HG03457 (cell line): Measurements from ENCODE around the gene PRELP.
"Not testable (repeated sequence)": the region's sequence is repeated elsewhere in the genome, so short reads cannot be mapped to it uniquely, and the experiment has no call there.

Source experiments
- ATAC-seq: cut with Tn5 transposase; IDR thresholded peaks from one replicate; pipeline ENCODE4 v1.9.1; 2021; ENCODE audit warnings: moderate number of reproducible peaks; ENCODE audit not compliant: unreplicated experiment

PRELP gene

GRCh38 chr1:203504400-203505250 is 29.0 kb downstream of the PRELP start:
- ATAC-seq = no peak

GRCh38 chr1:203505526-203506204 is 30.1 kb downstream of the PRELP start:
- no peak for ATAC-seq

DNA sequence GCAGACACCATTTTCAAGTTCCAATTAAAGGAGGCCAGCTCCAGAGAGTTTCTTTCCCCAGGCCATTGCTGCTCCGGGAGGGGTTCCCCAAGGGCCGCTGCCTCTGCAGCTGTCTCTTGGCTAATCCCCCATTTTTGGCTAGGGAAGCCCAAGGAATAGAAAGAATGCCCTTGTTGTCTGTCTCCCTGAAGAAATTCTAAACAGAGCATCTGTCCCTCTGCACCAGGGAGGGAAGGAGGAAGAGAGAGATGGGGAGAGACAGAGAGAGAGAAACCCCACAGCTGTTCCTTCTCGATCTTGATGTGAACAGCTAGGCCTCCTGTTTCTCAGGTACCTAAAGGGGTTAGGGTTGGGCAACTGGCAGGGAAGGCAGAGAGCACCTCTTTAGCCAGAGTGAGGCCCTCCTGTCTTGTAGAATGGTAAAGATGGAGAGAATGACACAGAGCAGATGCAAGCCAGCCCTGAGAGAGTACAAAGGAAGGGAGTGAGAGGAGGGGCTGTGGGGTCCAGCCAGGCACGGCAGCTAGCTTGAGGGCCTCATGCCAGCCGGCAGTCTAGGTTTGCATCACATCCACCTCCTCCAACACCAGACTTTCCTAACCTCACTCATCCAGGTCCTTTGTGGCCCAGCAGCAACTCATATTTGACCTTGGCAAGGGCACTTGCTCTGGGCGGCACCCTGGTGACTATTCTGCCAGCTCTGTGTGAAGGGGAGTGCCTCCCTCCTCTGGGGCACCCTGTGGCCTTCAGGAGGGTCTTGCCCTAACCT is 31.4 kb downstream of the PRELP start:
- no peak for ATAC-seq

DNA sequence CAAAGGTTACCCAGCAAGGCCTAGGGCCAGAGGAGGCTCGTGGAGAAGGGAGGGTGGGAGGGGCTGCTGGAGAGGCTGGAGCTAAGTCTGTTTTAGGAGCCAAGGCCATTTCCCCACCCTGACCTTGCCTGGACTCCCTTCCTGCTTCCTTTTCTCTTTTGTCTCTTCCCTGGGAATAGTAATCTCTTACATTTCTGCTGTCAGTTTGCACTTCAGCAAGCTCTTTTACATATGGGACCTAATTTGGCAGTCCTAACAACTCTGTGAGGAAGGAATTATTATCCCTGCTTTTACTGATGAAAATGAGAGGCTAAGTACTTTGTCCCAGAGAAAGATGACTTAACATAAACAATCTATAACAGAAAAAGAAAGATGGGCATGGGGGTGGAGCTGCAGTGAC is 32.2 kb downstream of the PRELP start:
- no peak for ATAC-seq

DNA sequence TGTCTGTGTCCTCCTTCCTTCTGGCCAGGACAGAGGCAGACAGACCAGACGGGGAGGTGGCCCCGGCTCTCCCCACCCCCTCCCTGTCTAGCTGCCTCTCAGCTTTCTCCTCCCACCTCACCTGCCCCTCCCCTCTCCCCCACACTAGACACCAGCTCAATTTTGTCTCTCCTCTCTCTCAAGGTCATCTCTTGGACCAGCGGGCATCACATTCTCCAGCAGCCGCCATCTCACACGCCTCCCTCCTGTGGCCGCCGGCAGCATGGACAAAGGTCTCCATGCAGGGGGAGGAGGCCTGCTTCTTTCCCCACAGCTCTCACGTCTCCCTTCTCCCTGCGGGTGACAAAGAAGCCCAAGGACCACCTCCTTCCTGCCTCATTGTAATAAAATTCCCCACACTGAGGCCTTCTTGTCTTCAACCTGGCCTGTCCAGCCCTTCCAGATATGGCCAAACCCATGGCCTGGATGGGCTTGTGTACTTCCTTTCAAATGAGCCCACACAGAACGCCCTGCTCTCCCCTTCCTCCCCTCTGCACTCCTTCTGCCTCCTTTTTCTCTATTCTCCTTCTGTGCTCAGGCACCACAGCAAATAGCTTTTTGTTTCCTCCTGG is 33.0 kb downstream of the PRELP start:
- ATAC-seq = no peak

DNA sequence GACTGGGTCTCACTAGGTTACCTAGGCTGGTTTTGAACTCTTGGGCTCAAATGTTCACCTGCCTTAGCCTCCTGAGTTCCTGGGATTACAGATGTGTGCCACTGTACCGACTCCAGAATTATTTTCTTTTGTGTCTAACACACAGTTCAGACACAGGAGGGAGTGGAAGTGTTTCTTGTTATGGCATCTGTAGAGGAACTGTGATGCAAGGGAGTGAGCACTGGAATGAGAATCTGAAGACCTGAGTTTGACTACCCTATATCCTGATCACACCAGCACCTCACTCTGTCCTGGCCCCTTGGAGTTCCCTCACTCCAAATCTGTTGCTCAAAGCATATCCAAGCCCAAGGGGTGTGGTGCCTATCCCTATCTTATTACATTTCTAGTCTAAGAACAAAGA is 33.5 kb downstream of the PRELP start:
- ATAC-seq = no peak

DNA sequence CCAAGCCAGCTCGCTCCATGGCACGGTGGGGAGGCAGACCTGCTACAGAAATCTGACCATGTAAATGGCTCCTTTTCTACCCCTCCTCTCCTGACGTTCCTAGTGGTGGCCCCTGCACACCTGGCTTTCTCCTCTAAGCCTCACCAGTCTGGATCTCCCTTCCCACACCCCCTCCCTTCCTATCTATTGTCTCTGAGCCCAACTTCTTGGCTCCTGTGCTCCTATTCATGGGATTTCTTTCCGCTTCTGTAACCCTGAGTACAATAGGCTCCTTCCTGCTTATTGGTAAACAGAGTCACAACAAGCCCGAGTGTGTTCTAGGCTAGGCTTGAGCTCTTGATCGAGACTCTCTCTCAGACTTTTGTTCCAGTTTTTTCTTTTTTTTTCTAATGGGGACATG is 35.9 kb downstream of the PRELP start:
- ATAC-seq = no peak

- ATAC-seq = no peak
These were observed 36.3 kb downstream of the PRELP start for GRCh38 chr1:203511930-203512329.

- ATAC-seq = no peak
These were observed 36.9 kb downstream of the PRELP start for GRCh38 chr1:203512517-203512847.

GRCh38 chr1:203512848-203513584 is 37.4 kb downstream of the PRELP start:
- no peak for ATAC-seq

- no peak for ATAC-seq
These were observed 38.0 kb downstream of the PRELP start for GRCh38 chr1:203513585-203514031.

DNA sequence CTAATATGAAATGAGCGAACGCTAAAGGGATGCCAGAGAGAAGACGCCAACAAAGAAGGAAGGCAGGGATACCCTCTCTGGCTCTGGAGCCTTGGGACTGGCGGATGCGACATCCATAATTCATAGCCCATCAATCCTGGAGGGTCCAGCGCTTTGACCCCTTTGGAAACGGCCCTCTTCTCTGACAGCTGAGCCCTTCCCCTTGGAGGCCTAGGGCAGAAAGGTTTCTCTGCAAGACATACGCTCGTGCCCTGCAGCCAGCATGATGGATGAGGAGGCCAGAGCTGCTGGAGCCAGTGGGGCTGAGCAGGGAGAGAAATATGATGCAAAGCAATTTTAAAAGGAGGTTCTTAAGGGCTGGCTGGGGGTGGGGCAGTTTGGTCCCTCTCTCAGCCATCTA is 40.6 kb downstream of the PRELP start:
- ATAC-seq = no peak

- ATAC-seq = no peak
These were observed 41.3 kb downstream of the PRELP start for GRCh38 chr1:203516906-203517305.

GRCh38 chr1:203517426-203518110 is 42.0 kb downstream of the PRELP start:
- ATAC-seq = no peak

DNA sequence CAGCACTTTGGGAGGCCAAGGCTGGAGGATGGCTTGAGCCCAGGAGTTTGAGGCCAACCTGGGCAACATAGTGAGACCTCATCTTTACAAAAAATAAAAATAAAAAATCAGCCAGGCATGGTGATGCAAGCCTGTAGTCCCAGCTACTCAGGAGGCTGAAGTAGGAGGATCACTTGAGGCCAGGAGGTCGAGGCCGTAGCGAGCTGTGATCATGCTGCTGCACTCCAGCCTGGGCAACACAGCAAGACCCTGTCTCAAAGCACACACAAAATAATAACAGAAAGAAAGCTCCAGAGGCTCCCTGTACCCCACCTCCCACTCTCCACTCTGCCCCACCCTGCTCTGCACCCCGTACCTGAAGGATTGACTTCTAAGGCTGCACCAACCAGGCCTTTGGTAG is 42.5 kb downstream of the PRELP start:
- not testable (repeated sequence) for ATAC-seq

GRCh38 chr1:203518541-203518940 is 42.9 kb downstream of the PRELP start:
- ATAC-seq = no peak

GRCh38 chr1:203519053-203519840 is 43.6 kb downstream of the PRELP start:
- no peak for ATAC-seq

DNA sequence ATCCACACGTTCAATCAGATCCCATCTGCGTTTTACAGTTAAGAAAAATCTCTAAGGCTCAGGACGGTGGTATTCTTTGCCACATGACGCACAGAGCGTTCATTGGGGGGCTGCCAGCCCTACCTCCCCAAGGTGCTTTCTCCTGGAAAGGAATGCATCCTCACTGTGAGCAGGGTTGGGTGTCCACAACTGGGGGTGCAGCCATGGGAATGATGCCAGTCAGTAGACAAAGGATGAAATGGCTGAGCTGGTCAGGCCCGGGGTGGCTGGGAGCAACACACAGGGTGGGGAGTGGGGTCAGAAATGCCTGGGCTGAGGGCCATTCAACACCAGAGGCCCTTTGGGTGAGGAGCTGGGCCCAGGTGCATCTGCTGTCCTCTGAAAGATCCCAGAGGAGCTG is 44.3 kb downstream of the PRELP start:
- ATAC-seq = no peak

DNA sequence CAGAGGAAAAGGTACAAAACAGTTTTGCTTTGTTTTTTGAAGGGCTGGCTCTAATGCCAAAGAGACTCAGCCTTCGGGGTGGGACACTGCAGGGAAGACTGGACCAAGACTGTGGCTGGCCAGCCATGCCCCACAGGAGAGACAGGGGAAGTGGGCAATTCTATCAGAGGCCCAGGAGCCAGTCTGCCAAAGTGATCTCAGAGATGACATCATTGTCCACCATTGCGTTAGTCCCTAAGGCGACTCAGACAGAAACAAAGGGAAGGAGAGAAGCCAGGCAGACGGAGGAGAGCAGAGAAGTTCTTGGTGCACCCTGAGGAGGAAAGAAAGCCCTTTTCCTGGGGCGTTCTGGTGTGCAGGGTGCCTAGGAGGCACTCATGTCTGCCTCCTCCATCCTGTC is 44.7 kb downstream of the PRELP start:
- ATAC-seq = no peak
